ENCODE data around the gene SMIM14. TPM values are rescaled to one million over a fixed set of nuclear protein-coding genes. Genes with fewer than 3 reads are reported as not detected.

The SMIM14 gene
- total and polyA plus RNA-seq, 2 experiments from 2014 or later = 98.6 to 124 TPM

GRCh38 chr4:39571054-39571453 lies 67.6 kb downstream of the SMIM14 start:
- Histone ChIP-seq H3K36me3 (replicated peaks; ENCODE audit: insufficient read depth, low read depth) (no peaks in the 10 kb centered on the region), H3K4me1 (ENCODE audit: insufficient read depth) (peaks cover 8% of the 10 kb centered on the region), H4K20me1 (ENCODE audit: insufficient read depth, poor library complexity, severe bottlenecking) (no peaks in the 10 kb centered on the region), H3K27me3 (no peaks in the 10 kb centered on the region), H3K9me2 (replicated peaks; ENCODE audit: insufficient read depth) (no peaks in the 10 kb centered on the region), H3K27ac (no peak overlapping the region), H2AFZ (no peak overlapping the region), H3K79me2 (peaks cover 7% of the 10 kb centered on the region), H3K4me2 (no peak overlapping the region), H3K9me3 (ENCODE audit: low read depth) (no peaks in the 10 kb centered on the region), H3K4me3 (no peak overlapping the region)
- 91% methylated on average over 4 of the region's 4 CpGs for WGBS (ENCODE audit: low lambda C conversion rate, missing lambda C conversion rate)
- no peak for DNase-seq (ENCODE audit: low spot score)
- TF ChIP-seq EZH2 (IDR thresholded peaks at IDR 0.05; ENCODE audit: borderline replicate concordance) (no peak), EZH2phosphoT487 (IDR thresholded peaks at IDR 0.05; ENCODE audit: low read depth, severe bottlenecking, unreplicated experiment) (no peak), CTCF (IDR thresholded peaks at IDR 0.05; ENCODE audit: poor library complexity) (no peak)

DNA sequence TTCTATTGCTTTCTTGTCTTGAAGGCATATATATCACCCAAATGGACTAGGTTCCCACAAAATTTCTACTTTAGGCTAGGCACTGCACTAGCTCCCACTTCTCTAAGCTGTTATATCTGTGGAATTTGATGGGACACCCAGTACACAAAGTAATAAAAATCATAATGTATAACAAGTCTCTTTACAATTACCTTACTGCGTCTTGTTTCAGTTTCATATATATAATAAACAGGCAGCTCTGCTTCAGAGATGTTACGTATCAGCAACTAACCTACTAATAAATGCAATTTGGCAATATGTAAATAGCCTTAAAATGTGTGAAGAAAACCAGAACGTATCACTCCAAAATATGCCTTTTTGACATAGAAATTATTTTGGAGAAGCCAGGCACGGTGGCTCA lies 69.5 kb downstream of the SMIM14 start:
- TF ChIP-seq EZH2 (IDR thresholded peaks at IDR 0.05; ENCODE audit: borderline replicate concordance) (no peak), EZH2phosphoT487 (IDR thresholded peaks at IDR 0.05; ENCODE audit: low read depth, severe bottlenecking, unreplicated experiment) (no peak), CTCF (IDR thresholded peaks at IDR 0.05; ENCODE audit: poor library complexity) (no peak)
- H3K36me3 ChIP-seq (replicated peaks; ENCODE audit: insufficient read depth, low read depth) = no peaks in the 10 kb centered on the region

GRCh38 chr4:39568805-39569204 lies 69.9 kb downstream of the SMIM14 start:
- Histone ChIP-seq H3K4me1 (ENCODE audit: insufficient read depth) (peaks cover 8% of the 10 kb centered on the region), H3K4me2 (peak overlapping the region; percentile 61), H4K20me1 (ENCODE audit: insufficient read depth, poor library complexity, severe bottlenecking) (no peaks in the 10 kb centered on the region), H3K9me2 (replicated peaks; ENCODE audit: insufficient read depth) (no peaks in the 10 kb centered on the region), H3K4me3 (no peak overlapping the region), H3K27me3 (no peaks in the 10 kb centered on the region), H3K36me3 (replicated peaks; ENCODE audit: insufficient read depth, low read depth) (no peaks in the 10 kb centered on the region), H3K79me2 (peaks cover 6% of the 10 kb centered on the region), H2AFZ (no peak overlapping the region), H3K27ac (peak overlapping the region; percentile 84), H3K9me3 (ENCODE audit: low read depth) (no peaks in the 10 kb centered on the region)
- WGBS (ENCODE audit: low lambda C conversion rate, missing lambda C conversion rate) = 60% methylated on average over 3 of the region's 3 CpGs
- peak; percentile 30 for DNase-seq (ENCODE audit: low spot score)
- TF ChIP-seq CTCF (IDR thresholded peaks at IDR 0.05; ENCODE audit: poor library complexity) = no peak
- no peak for TF ChIP-seq EZH2phosphoT487 (IDR thresholded peaks at IDR 0.05; ENCODE audit: low read depth, severe bottlenecking, unreplicated experiment)
- TF ChIP-seq EZH2 (IDR thresholded peaks at IDR 0.05; ENCODE audit: borderline replicate concordance) = no peak

More for the DNA sequence above, 69.5 kb downstream of the SMIM14 start:
- no peak overlapping the region for H2AFZ ChIP-seq
- H3K4me1 ChIP-seq (ENCODE audit: insufficient read depth) = peaks cover 8% of the 10 kb centered on the region
- H3K27ac ChIP-seq = peak overlapping the region; percentile 84
- no peaks in the 10 kb centered on the region for H4K20me1 ChIP-seq (ENCODE audit: insufficient read depth, poor library complexity, severe bottlenecking)
- H3K4me2 ChIP-seq = peak overlapping the region; percentile 61
- no peaks in the 10 kb centered on the region for H3K9me3 ChIP-seq (ENCODE audit: low read depth)
- peaks cover 6% of the 10 kb centered on the region for H3K79me2 ChIP-seq
- WGBS (ENCODE audit: low lambda C conversion rate, missing lambda C conversion rate) = 84% methylated on average over 4 of the region's 4 CpGs
- no peaks in the 10 kb centered on the region for H3K27me3 ChIP-seq
- no peak overlapping the region for H3K4me3 ChIP-seq
- no peak for DNase-seq (ENCODE audit: low spot score)
- H3K9me2 ChIP-seq (replicated peaks; ENCODE audit: insufficient read depth) = no peaks in the 10 kb centered on the region

Data from hepatocyte (in vitro differentiated cells).